IMR-90 (cell line): ENCODE data around the gene UBTD1. TPM values are rescaled to one million over a fixed set of nuclear protein-coding genes. Genes with fewer than 3 reads are reported as not detected.
A peak's percentile ranks its signal among the peaks of the same experiment; 100 is the strongest.

Source experiments
- ATAC-seq: fragments of 200-7000 bp; cut with Tn5 transposase; 2 replicates; pipeline ENCODE4 v1.9.1; 2020; ENCODE audit warnings: low read depth, mild to moderate bottlenecking, moderate library complexity
- BruUV-seq: library from RNA; stranded (reverse); fragments of 400-500 nt; replicated peaks from 2 replicates; lab custom pipeline; 2021; lab: Mats Ljungman, UMichigan
- CTCF ChIA-PET: fragments of 300-600 bp; formaldehyde crosslinking; extraction: SDS; loops from one replicate; lab custom pipeline; 2021; ENCODE audit warnings: antibody characterized with exemption; lab: Yijun Ruan, JAX
- POLR2A ChIA-PET: fragments of 300-600 bp; sonication (Branson Sonifier 250); formaldehyde crosslinking; loops from one replicate; lab custom pipeline; 2022; ENCODE audit warnings: antibody characterized with exemption; ENCODE audit not compliant: unreplicated experiment; lab: Charles Lee
- DNase-seq: peaks from one replicate; pipeline ENCODE4 v3.0.0; 2013
- H2AFZ ChIP-seq: replicated peaks from 2 replicates; pipeline ENCODE3; 2013; ENCODE audit warnings: low read length, mild to moderate bottlenecking; ENCODE audit not compliant: poor library complexity
- H2AK5ac ChIP-seq: 2 replicates; pipeline ENCODE4 v1.6.1; 2013; ENCODE audit warnings: low read depth, low read length, inconsistent platforms
- H2AK9ac ChIP-seq: replicated peaks from 2 replicates; pipeline ENCODE3; 2013; ENCODE audit warnings: mild to moderate bottlenecking, low read depth, low read length, moderate library complexity; ENCODE audit not compliant: poor library complexity
- H2BK120ac ChIP-seq: 2 replicates; pipeline ENCODE4 v1.6.1; 2013; ENCODE audit warnings: low read depth, low read length, inconsistent platforms
- H2BK15ac ChIP-seq: 3 replicates; pipeline ENCODE4 v1.6.1; 2013; ENCODE audit warnings: low read depth, low read length, inconsistent platforms
- H2BK20ac ChIP-seq: 2 replicates; pipeline ENCODE4 v1.6.1; 2013; ENCODE audit warnings: low read depth, mild to moderate bottlenecking, inconsistent platforms, low read length, moderate library complexity
- H2BK5ac ChIP-seq: 2 replicates; pipeline ENCODE4 v1.6.1; 2013; ENCODE audit warnings: mild to moderate bottlenecking, low read depth, low read length, inconsistent platforms; ENCODE audit not compliant: poor library complexity, severe bottlenecking
- H3K14ac ChIP-seq: replicated peaks from 2 replicates; pipeline ENCODE4 v1.6.1; 2013; ENCODE audit warnings: low read depth, low read length, inconsistent platforms
- H3K18ac ChIP-seq: 2 replicates; pipeline ENCODE4 v1.6.1; 2013; ENCODE audit warnings: low read depth, low read length, control low read depth
- H3K23ac ChIP-seq: 2 replicates; pipeline ENCODE4 v1.6.1; 2013; ENCODE audit warnings: low read depth, low read length, inconsistent platforms
- H3K27ac ChIP-seq: 2 replicates; pipeline ENCODE4 v1.5.1; 2013; ENCODE audit warnings: mild to moderate bottlenecking, control low read depth, low read length; ENCODE audit not compliant: insufficient read depth
- H3K27me3 ChIP-seq: 2 replicates; pipeline ENCODE4 v1.6.1; 2013; ENCODE audit warnings: low read length; ENCODE audit not compliant: control insufficient read depth, insufficient read depth
- H3K36me3 ChIP-seq: 2 replicates; pipeline ENCODE4 v1.6.1; 2013; ENCODE audit warnings: low read length, mixed read lengths; ENCODE audit not compliant: control insufficient read depth, insufficient read depth
- H3K4ac ChIP-seq: 2 replicates; pipeline ENCODE4 v1.6.1; 2013; ENCODE audit warnings: low read depth, low read length, inconsistent platforms
- H3K4me1 ChIP-seq: 2 replicates; pipeline ENCODE4 v1.6.1; 2013; ENCODE audit warnings: low read length, mixed read lengths; ENCODE audit not compliant: control insufficient read depth, insufficient read depth
- H3K4me2 ChIP-seq: 2 replicates; pipeline ENCODE4 v1.6.1; 2013; ENCODE audit warnings: low read depth, mild to moderate bottlenecking, control low read depth, low read length, moderate library complexity
- H3K4me3 ChIP-seq: 2 replicates; pipeline ENCODE4 v1.5.1; 2013; ENCODE audit warnings: low read depth, mild to moderate bottlenecking, control low read depth, low read length, moderate library complexity; ENCODE audit not compliant: insufficient read depth
- H3K56ac ChIP-seq: 2 replicates; pipeline ENCODE4 v1.6.1; 2013; ENCODE audit warnings: low read length, inconsistent platforms; ENCODE audit not compliant: insufficient read depth; ENCODE audit errors: extremely low read depth
- H3K79me1 ChIP-seq, 2 experiments: 2 replicates each; pipeline ENCODE4 v1.6.1; 2013; ENCODE audit warnings: low read length in 2 of 2, inconsistent platforms in 1 of 2, low read depth in 1 of 2
- H3K9ac ChIP-seq: 2 replicates; pipeline ENCODE4 v1.6.1; 2013; ENCODE audit warnings: low read depth, low read length, control low read depth
- H3K9me1 ChIP-seq: 2 replicates; pipeline ENCODE4 v1.6.1; 2013; ENCODE audit warnings: low read length, inconsistent platforms; ENCODE audit not compliant: insufficient read depth
- H3K9me3 ChIP-seq: 2 replicates; pipeline ENCODE4 v1.6.1; 2013; ENCODE audit warnings: low read length; ENCODE audit not compliant: control insufficient read depth, insufficient read depth
- H4K20me1 ChIP-seq: 2 replicates; pipeline ENCODE4 v1.6.1; 2013; ENCODE audit warnings: low read length, inconsistent platforms; ENCODE audit not compliant: insufficient read depth
- H4K5ac ChIP-seq: 2 replicates; pipeline ENCODE4 v1.6.1; 2013; ENCODE audit warnings: mild to moderate bottlenecking, low read depth, low read length, control low read depth
- H4K8ac ChIP-seq, 2 experiments: 2 replicates each; pipeline ENCODE4 v1.6.1; 2013; ENCODE audit warnings: low read depth in 2 of 2, low read length in 2 of 2, control low read depth in 1 of 2, inconsistent platforms in 1 of 2
- H4K91ac ChIP-seq: 2 replicates; pipeline ENCODE4 v1.6.1; 2013; ENCODE audit warnings: low read depth, low read length, inconsistent platforms; ENCODE audit not compliant: insufficient read depth
- BHLHE40 ChIP-seq: fragments of 150-350 bp; IDR thresholded peaks from 2 replicates; pipeline ENCODE4 v1.6.1; 2016; ENCODE audit warnings: mild to moderate bottlenecking, low read depth, low read length
- CEBPB ChIP-seq: IDR thresholded peaks from 2 replicates; pipeline ENCODE4 v1.6.1; 2012; ENCODE audit warnings: low read depth, low read length, improper control_type of control experiment
- CHD1 ChIP-seq: IDR thresholded peaks from 2 replicates; pipeline ENCODE4 v1.6.1; 2012; ENCODE audit warnings: low read depth, low read length, improper control_type of control experiment
- CTCF ChIP-seq: conservative IDR thresholded peaks from 2 replicates; pipeline ENCODE4 v1.5.1; 2012; ENCODE audit warnings: mild to moderate bottlenecking, low read depth, low read length, improper control_type of control experiment
- ELK1 ChIP-seq: fragments of 150-350 bp; IDR thresholded peaks from 2 replicates; pipeline ENCODE4 v1.6.1; 2016; ENCODE audit warnings: low read depth, mild to moderate bottlenecking, low read length, moderate library complexity, borderline replicate concordance
- FOS ChIP-seq: fragments of 150-350 bp; IDR thresholded peaks from 2 replicates; pipeline ENCODE4 v1.6.1; 2016; ENCODE audit warnings: low read depth, low read length
- MAFK ChIP-seq: IDR thresholded peaks from 2 replicates; pipeline ENCODE4 v1.6.1; 2012; ENCODE audit warnings: low read depth, low read length, improper control_type of control experiment
- MAZ ChIP-seq: IDR thresholded peaks from 2 replicates; pipeline ENCODE4 v1.6.1; 2012; ENCODE audit warnings: low read depth, mild to moderate bottlenecking, low read length, improper control_type of control experiment, moderate library complexity, borderline replicate concordance
- MXI1 ChIP-seq: IDR thresholded peaks from 2 replicates; pipeline ENCODE4 v1.6.1; 2012; ENCODE audit warnings: low read depth, mild to moderate bottlenecking, low read length, moderate library complexity, borderline replicate concordance
- NFE2L2 ChIP-seq: fragments of 150-350 bp; IDR thresholded peaks from 2 replicates; pipeline ENCODE4 v1.6.1; 2016; ENCODE audit warnings: low read depth, mild to moderate bottlenecking, low read length
- POLR2A ChIP-seq: IDR thresholded peaks from 2 replicates; pipeline ENCODE4 v1.6.1; 2012; ENCODE audit warnings: mild to moderate bottlenecking, low read depth, low read length
- RAD21 ChIP-seq: IDR thresholded peaks from 2 replicates; pipeline ENCODE4 v1.6.1; 2012; ENCODE audit warnings: low read length, improper control_type of control experiment
- RCOR1 ChIP-seq: IDR thresholded peaks from 2 replicates; pipeline ENCODE4 v1.6.1; 2012; ENCODE audit warnings: mild to moderate bottlenecking, low read length, improper control_type of control experiment; ENCODE audit not compliant: insufficient replicate concordance
- RFX5 ChIP-seq: IDR thresholded peaks from 2 replicates; pipeline ENCODE4 v1.8.0; 2012; ENCODE audit warnings: low read depth, mild to moderate bottlenecking, low read length, moderate library complexity
- SMC3 ChIP-seq: fragments of 150-350 bp; IDR thresholded peaks from 2 replicates; pipeline ENCODE4 v1.6.1; 2016; ENCODE audit warnings: low read depth, mild to moderate bottlenecking, antibody characterized with exemption, low read length, moderate library complexity
- USF2 ChIP-seq: fragments of 150-350 bp; IDR thresholded peaks from 2 replicates; pipeline ENCODE4 v1.6.1; 2017; ENCODE audit warnings: mild to moderate bottlenecking, antibody characterized with exemption, low read length, low read depth
- WGBS, 2 experiments: methylation state at CpG; one replicate each; pipeline versions ENCODE4 v1.1.5 to v1.1.7; 2013; ENCODE audit warnings: missing lambda C conversion rate in 2 of 2; ENCODE audit not compliant: insufficient read length in 1 of 2; ENCODE audit errors: extremely low coverage in 2 of 2; 5-methylcytosine and 5-hydroxymethylcytosine counted together
- dilution Hi-C: fragments of 300-500 bp; cut with HindIII; formaldehyde crosslinking; loops from one replicate; pipeline ENCODE4 v1.14.3; 2018; ENCODE audit warnings: low sequenced_read_pairs; ENCODE audit not compliant: unreplicated experiment
- in situ Hi-C: fragments of 300-500 bp; cut with MboI; formaldehyde crosslinking; loops from 3 replicates; pipeline ENCODE4 v1.14.3; 2019; ENCODE audit warnings: low sequenced_read_pairs, inconsistent platforms, mixed read lengths
- intact Hi-C: fragments of 100-400 bp; cut with micrococcal nuclease; formaldehyde crosslinking; loops from 2 replicates; pipeline ENCODE4 v1.10.0; 2022
- polyA plus RNA-seq, 3 experiments: library from polyadenylated mRNA; depleted of rRNA; stranded (reverse); fragments of >200 nt; gene quantifications; 2 replicates each; pipeline ENCODE4 v1.2.3, GENCODE V29; 2012; ENCODE audit warnings: low replicate concordance in 1 of 3
- total RNA-seq: library from RNA; depleted of rRNA; stranded (reverse); fragments of >200 nt; gene quantifications from 2 replicates; pipeline ENCODE4 v1.2.3, GENCODE V29; 2012

The UBTD1 gene
- total and polyA plus RNA-seq, 2 of the 4 experiments (the other 2 are of a cell fraction), result 21.9 to 44.9 TPM

GRCh38 chr10:97564776-97565175, 66.1 kb downstream of the UBTD1 start:
- Histone ChIP-seq H3K4me2 (no peak overlapping the region), H2BK20ac (no peak overlapping the region), H3K4me3 (no peak overlapping the region), H4K20me1 (no peaks in the 10 kb centered on the region), H3K4me1 (no peaks in the 10 kb centered on the region), H3K27ac (no peak overlapping the region), H4K91ac (no peak overlapping the region), H3K14ac (no peak overlapping the region), H3K9me3 (no peaks in the 10 kb centered on the region), H4K8ac (no peak overlapping the region), H3K79me1 (peaks cover 11 to 18% of the 10 kb centered on the region in 2 experiments; a peak in 2 of 4 replicates), H3K9ac (no peak overlapping the region), H2BK5ac (no peak overlapping the region), H3K23ac (no peak overlapping the region), H2AK9ac (no peak overlapping the region), H2BK120ac (no peak overlapping the region), H4K5ac (no peak overlapping the region), H2BK15ac (no peak overlapping the region), H2AFZ (no peak overlapping the region), H3K4ac (no peak overlapping the region), H3K27me3 (no peaks in the 10 kb centered on the region), H3K56ac (no peak overlapping the region), H3K9me1 (no peaks in the 10 kb centered on the region), H3K36me3 (peaks cover 12% of the 10 kb centered on the region), H3K18ac (no peak overlapping the region), H2AK5ac (no peak overlapping the region)
- ATAC-seq (no peak), DNase-seq (peak; percentile 24)
- no peak for TF ChIP-seq ELK1
- TF ChIP-seq POLR2A, result no peak
- no peak for TF ChIP-seq FOS
- no peak for TF ChIP-seq CEBPB
- no peak for TF ChIP-seq CTCF
- no peak; the same call in 1 of the 2 replicates for TF ChIP-seq BHLHE40
- no peak for TF ChIP-seq USF2
- no peak for TF ChIP-seq RAD21
- no peak for TF ChIP-seq RCOR1
- TF ChIP-seq CHD1, result no peak
- no peak for TF ChIP-seq MAZ
- TF ChIP-seq NFE2L2, result no peak
- no peak for TF ChIP-seq MAFK
- TF ChIP-seq SMC3, result no peak
- no peak for TF ChIP-seq RFX5
- TF ChIP-seq MXI1, result no peak
- BruUV-seq, result no TSS peak
- POLR2A ChIA-PET, result no interaction called here
- in situ Hi-C loops (no loop called here), dilution Hi-C loops (no loop called here), intact Hi-C loops (no loop called here)
- WGBS, 2 experiments, result 33% methylated on average over 1 of the region's 4 CpGs; no CpG with 5 or more reads in 1 of the 2 experiments
- CTCF ChIA-PET, result no interaction called here
